HG02588 (cell line): ENCODE measurements around the gene KCNH3.

Experiments
- ATAC-seq: cut with Tn5 transposase; IDR thresholded peaks from one replicate; pipeline ENCODE4 v1.9.1; 2021; ENCODE audit warnings: mild to moderate bottlenecking, moderate library complexity; ENCODE audit not compliant: unreplicated experiment

KCNH3 gene

DNA sequence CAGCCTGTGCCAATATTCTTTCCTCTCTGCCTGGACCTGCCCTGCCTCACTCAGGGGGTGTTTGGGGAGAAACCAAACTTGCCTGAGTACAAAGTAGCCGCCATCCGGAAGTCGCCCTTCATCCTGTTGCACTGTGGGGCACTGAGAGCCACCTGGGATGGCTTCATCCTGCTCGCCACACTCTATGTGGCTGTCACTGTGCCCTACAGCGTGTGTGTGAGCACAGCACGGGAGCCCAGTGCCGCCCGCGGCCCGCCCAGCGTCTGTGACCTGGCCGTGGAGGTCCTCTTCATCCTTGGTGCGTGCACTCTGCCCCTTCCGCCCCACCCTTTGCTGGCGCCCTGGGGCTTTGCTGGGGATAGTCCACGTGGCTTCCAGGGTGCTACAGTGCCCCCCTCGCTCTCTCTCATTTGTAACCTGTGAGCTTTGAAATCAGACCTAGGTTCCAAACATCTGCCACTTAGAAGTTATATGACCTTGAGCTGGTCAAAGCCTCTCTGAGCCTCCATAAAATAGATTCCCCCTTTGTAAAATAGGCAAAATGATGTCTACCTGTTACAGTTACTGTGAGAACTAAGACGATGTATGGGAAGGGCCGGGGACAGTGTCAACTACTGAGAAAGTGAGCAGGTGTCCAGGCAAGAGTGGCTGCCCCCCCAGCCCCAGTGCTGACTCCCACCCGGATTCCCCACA lies 4.5 kb downstream of the KCNH3 start:
- no peak for ATAC-seq

DNA sequence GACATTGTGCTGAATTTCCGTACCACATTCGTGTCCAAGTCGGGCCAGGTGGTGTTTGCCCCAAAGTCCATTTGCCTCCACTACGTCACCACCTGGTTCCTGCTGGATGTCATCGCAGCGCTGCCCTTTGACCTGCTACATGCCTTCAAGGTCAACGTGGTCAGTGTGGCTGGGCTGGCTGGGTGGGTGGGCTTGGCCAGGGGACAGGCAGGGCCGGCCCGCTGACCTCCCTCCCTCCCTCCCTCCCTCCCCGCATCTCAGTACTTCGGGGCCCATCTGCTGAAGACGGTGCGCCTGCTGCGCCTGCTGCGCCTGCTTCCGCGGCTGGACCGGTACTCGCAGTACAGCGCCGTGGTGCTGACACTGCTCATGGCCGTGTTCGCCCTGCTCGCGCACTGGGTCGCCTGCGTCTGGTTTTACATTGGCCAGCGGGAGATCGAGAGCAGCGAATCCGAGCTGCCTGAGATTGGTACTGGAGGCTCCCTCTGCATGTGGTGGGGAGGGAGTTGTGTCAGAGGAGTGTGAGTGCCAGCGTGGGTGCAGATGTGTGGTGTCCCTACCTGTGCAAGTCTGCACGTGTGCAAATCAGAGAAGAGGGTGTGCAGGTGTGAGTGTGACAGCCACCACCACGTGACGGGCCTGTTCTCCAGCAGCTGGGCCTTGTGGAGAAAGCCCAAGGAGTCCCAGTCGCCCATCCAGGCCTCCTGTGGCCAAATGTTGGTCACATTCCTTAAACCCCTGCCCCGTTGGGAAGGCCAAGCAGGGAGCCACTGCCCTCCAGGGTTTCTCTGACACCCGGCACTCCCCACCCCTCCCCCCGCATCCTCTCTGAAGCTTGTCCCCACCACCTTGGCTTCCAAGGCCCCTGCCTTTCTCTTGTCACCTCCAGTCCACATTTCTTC lies 5.3 kb downstream of the KCNH3 start:
- no peak for ATAC-seq

DNA sequence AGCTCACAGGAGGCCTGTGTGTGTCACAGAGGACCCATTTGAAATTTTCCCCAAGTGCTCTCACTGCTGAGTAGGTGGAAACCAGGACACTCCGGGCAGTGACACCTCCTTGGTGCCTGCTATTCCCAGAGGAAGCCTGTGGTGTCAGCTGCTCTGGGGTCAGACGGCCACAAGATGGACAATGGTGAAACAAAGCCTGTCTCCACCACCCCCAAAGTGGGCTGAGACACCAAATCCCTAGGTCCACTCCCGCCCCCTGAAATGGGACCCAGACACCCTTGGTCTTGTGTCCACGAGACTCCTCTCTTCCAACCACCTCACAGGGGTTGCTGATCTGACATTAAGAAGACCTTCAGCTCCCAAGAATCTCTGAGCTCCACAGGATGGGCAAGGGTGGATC lies 7.0 kb downstream of the KCNH3 start:
- no peak for ATAC-seq

DNA sequence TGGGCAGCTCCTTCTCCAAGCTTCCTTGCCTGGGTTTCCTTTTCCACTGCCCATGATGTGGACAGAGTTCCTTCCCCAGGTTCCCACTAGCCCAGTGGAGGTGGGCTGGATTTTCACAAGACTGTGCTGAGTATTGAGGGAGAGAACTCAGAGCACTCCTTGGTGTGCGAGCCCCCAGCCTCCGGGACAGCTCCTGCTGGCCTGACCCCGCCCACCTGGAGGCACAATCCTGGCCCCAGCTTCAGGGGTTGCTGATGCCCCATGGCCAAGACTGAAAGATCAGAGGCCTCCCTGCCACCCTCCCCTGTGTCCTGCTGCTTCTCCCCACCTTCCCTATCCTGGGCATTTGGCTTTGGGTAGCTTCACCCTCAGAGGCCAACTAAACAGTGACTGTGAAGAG lies 7.7 kb downstream of the KCNH3 start:
- no peak for ATAC-seq

GRCh38 chr12:49547090-49547690 lies 8.4 kb downstream of the KCNH3 start:
- no peak for ATAC-seq

- no peak for ATAC-seq
Measured at GRCh38 chr12:49548481-49548821, 9.6 kb downstream of the KCNH3 start.

GRCh38 chr12:49548822-49549648 lies 10.2 kb downstream of the KCNH3 start:
- ATAC-seq, result no peak

DNA sequence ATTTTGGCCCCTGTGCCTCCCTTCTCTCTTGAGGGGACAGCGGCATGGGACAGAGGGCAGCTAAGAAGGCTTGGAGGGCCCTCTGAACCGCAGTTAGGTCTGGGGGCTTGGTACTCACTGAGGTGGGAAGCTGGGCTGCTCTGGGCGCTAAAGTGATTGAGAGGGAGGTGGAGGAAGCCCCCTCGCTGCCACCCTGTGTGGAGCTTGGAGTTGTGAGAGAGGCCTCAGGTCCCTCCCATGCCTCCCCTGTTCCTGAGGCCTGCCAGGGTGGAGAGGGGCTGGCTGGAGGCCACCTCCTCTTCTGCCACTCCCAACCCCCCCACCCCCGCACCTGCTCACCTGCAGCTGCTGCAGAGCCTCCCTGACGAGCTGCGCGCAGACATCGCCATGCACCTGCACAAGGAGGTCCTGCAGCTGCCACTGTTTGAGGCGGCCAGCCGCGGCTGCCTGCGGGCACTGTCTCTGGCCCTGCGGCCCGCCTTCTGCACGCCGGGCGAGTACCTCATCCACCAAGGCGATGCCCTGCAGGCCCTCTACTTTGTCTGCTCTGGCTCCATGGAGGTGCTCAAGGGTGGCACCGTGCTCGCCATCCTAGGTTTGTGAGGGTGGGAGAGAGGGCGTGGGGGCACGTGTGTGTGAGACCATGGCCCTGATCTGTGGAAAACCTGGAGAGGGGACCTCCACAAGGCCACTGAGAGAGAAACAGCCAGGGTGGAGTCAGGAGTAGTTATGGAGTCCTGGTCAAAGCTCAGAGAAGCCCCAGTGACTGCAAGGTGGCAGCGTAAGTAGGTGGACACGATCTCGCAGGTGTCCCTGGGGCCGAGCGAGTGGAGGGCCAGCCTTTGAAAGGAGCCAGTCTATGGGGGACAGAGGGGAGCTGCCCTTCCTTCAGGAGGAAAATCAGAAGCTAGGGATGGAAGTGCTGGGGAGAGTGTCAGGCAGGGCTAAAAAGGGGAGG lies 11.2 kb downstream of the KCNH3 start:
- ATAC-seq, result no peak

GRCh38 chr12:49550693-49551252 lies 11.9 kb downstream of the KCNH3 start:
- ATAC-seq, result no peak

DNA sequence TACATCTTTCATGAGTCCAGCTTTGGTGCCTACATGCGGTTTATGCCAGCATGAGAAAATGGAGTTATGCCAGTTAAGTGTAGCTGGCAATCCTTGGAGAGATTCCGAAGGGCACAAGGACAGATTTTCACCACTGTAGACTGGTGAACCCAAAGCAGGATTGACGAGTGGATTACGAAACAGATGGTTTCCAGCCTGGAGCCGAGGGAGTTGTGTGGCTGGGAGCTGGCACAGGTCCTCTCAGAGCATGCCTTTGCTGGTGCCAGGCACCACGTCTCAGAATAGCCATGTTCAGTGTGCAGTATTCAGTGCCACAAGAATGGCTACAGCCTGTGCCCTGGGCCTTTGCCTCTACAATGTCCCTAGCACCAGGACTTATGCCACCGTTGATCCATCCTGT lies 13.2 kb downstream of the KCNH3 start:
- no peak for ATAC-seq

GRCh38 chr12:49552425-49552824 lies 13.6 kb downstream of the KCNH3 start:
- no peak for ATAC-seq

DNA sequence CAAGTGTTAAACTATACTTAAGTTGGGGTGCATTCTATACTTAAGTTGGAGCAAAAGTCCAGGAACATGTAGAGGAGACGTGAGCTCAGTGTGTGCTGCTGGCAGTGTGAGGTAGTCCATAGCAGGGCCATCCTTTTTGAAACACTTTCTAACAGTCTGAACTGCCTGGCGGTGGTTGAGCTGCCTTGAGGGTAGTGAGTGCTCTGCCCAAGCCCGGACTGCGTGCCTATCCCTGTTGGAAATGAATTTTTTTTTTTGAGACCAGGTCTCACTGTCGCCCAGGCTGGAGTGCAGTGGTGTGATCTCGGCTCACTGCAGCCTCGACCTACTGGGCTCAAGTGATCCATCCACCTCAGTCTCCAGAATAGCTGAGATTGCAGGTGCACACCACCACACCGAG lies 14.1 kb downstream of the KCNH3 start:
- no peak for ATAC-seq

GRCh38 chr12:49553512-49554088 lies 14.8 kb downstream of the KCNH3 start:
- no peak for ATAC-seq

- no peak for ATAC-seq
Measured at GRCh38 chr12:49554266-49554665, 15.4 kb downstream of the KCNH3 start.

- ATAC-seq, result no peak
Measured at GRCh38 chr12:49555631-49556390, 17.0 kb downstream of the KCNH3 start.

GRCh38 chr12:49556391-49557186 lies 17.8 kb downstream of the KCNH3 start:
- ATAC-seq, result no peak

DNA sequence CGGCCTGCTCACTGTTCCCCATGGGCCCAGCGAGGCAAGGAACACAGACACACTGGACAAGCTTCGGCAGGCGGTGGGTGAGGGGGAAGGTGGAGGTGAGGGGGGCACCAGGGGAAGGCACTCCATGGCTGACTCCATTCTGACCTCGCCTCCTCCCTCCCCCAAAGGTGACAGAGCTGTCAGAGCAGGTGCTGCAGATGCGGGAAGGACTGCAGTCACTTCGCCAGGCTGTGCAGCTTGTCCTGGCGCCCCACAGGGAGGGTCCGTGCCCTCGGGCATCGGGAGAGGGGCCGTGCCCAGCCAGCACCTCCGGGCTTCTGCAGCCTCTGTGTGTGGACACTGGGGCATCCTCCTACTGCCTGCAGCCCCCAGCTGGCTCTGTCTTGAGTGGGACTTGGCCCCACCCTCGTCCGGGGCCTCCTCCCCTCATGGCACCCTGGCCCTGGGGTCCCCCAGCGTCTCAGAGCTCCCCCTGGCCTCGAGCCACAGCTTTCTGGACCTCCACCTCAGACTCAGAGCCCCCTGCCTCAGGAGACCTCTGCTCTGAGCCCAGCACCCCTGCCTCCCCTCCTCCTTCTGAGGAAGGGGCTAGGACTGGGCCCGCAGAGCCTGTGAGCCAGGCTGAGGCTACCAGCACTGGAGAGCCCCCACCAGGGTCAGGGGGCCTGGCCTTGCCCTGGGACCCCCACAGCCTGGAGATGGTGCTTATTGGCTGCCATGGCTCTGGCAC lies 18.5 kb downstream of the KCNH3 start:
- ATAC-seq, result no peak
